Sigmoid colon (tissue), 4 donors: Measurements from ENCODE around the gene HSD17B12.

ENCODE experiments used
- CTCF ChIP-seq, 4 experiments: fragments of 450-650 bp in 3 of 4; fragments of 200-600 bp in 1 of 4; IDR thresholded peaks; one replicate each; pipeline ENCODE4 v1.5.1; 2016 to 2019; ENCODE audit warnings: antibody characterized with exemption in 4 of 4, mild to moderate bottlenecking in 3 of 4, moderate library complexity in 2 of 4
- EP300 ChIP-seq, 4 donors: sonication (generic); formaldehyde crosslinking; IDR thresholded peaks; one replicate each; pipeline ENCODE4 v1.6.1; 2017; ENCODE audit warnings: antibody characterized with exemption in 4 of 4
- POLR2AphosphoS5 ChIP-seq, 4 donors: sonication (generic); formaldehyde crosslinking; IDR thresholded peaks; one replicate each; pipeline ENCODE4 v1.6.1; 2017; ENCODE audit warnings: antibody characterized with exemption in 4 of 4

GRCh38 chr11:43770173-43770572 lies 89.6 kb downstream of the HSD17B12 start:
- TF ChIP-seq CTCF (IDR thresholded peaks at IDR 0.05) (no peak), EP300 (IDR thresholded peaks at IDR 0.05) (no peak), POLR2AphosphoS5 (IDR thresholded peaks at IDR 0.05) (no peak)
